ENCODE results near the gene NHSL1.

- TF ChIP-seq CTCF (IDR thresholded peaks at IDR 0.05; ENCODE audit: low read depth, low read length, poor library complexity, severe bottlenecking) (no peak), EZH2phosphoT487 (IDR thresholded peaks at IDR 0.05; ENCODE audit: borderline replicate concordance, low read length) (no peak)
Measured at GRCh38 chr6:138439546-138439945, 59.7 kb downstream of the NHSL1 start.
